ENCODE measurements around the gene LMBR1L.
A peak's percentile ranks its signal among the peaks of the same experiment; 100 is the strongest.

The LMBR1L gene

DNA sequence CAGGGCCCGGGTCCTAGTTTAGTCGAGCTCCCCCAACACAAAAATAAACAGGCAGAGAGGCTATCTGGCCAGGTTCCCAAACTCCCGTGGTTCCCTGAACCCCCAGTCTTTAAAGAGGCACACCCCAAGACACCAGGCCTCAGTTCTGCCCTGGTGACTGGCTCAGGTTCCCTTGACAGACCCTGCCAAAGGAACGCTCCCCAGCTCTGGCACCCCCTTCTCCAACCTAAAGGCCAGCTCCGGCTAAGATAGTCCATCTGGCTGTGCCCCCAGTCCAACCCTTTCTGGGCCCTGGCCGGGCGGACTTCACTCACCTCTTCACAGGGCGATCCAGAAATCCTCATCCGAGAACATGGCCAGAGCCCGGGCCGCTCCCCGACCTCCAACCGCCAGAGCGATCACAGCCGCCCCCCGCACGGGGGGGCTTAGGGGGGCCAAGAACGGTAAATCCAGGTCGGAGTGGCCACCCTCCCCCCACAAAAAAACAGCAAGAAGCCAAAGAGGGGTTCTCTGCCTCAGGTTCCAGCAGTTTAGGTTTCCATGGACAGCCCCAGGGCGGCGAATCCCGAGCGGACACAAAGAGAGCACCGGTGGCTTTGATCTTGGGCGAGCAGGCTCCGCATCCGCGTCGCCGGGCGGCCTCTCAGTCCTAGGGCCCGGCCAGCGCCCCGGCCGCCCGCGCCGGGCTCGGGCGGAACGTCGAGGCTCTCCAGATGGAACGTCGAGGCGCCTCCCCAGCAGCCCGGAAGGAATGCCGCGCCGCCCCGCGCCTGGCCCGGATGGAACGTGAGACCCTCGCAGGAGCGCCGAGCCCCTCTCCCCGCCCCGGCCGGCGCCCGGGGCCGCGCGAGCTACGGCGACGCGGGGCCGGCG is 51.1 kb downstream of the LMBR1L start:
- TF ChIP-seq, protein P1, sequence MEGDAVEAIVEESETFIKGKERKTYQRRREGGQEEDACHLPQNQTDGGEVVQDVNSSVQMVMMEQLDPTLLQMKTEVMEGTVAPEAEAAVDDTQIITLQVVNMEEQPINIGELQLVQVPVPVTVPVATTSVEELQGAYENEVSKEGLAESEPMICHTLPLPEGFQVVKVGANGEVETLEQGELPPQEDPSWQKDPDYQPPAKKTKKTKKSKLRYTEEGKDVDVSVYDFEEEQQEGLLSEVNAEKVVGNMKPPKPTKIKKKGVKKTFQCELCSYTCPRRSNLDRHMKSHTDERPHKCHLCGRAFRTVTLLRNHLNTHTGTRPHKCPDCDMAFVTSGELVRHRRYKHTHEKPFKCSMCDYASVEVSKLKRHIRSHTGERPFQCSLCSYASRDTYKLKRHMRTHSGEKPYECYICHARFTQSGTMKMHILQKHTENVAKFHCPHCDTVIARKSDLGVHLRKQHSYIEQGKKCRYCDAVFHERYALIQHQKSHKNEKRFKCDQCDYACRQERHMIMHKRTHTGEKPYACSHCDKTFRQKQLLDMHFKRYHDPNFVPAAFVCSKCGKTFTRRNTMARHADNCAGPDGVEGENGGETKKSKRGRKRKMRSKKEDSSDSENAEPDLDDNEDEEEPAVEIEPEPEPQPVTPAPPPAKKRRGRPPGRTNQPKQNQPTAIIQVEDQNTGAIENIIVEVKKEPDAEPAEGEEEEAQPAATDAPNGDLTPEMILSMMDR (IDR thresholded peaks at IDR 0.05; ENCODE audit: borderline replicate concordance, control extremely low read depth, extremely low read depth, insufficient read depth, missing control alignments), result no peak
- in situ Hi-C loops (cut with MboI; ENCODE audit: low sequenced_read_pairs, unreplicated experiment), result loop anchor here (10.0 kb wide), 1 partner anchor 175 kb away; no protein-coding TSS in a partner anchor
- DNase-seq (ENCODE audit: low spot score), result no peak

GRCh38 chr12:49059045-49059298 is 51.7 kb downstream of the LMBR1L start:
- in situ Hi-C loops (cut with MboI; ENCODE audit: low sequenced_read_pairs, unreplicated experiment), result no loop called here
- TF ChIP-seq, protein P1 (IDR thresholded peaks at IDR 0.05; ENCODE audit: borderline replicate concordance, control extremely low read depth, extremely low read depth, insufficient read depth, missing control alignments), result no peak
- no peak for DNase-seq (ENCODE audit: low spot score)

GRCh38 chr12:49058366-49059044 is 52.1 kb downstream of the LMBR1L start:
- TF ChIP-seq, protein P1 (IDR thresholded peaks at IDR 0.05; ENCODE audit: borderline replicate concordance, control extremely low read depth, extremely low read depth, insufficient read depth, missing control alignments), result no peak
- no peak for DNase-seq (ENCODE audit: low spot score)
- in situ Hi-C loops (cut with MboI; ENCODE audit: low sequenced_read_pairs, unreplicated experiment), result no loop called here

GRCh38 chr12:49057888-49058287 is 52.8 kb downstream of the LMBR1L start:
- DNase-seq (ENCODE audit: low spot score), result no peak
- in situ Hi-C loops (cut with MboI; ENCODE audit: low sequenced_read_pairs, unreplicated experiment), result no loop called here
- TF ChIP-seq, protein P1 (IDR thresholded peaks at IDR 0.05; ENCODE audit: borderline replicate concordance, control extremely low read depth, extremely low read depth, insufficient read depth, missing control alignments), result no peak

GRCh38 chr12:49055978-49056754 is 54.5 kb downstream of the LMBR1L start:
- in situ Hi-C loops (cut with MboI; ENCODE audit: low sequenced_read_pairs, unreplicated experiment), result no loop called here
- TF ChIP-seq, protein P1 (IDR thresholded peaks at IDR 0.05; ENCODE audit: borderline replicate concordance, control extremely low read depth, extremely low read depth, insufficient read depth, missing control alignments), result no peak
- peak; percentile 87 for DNase-seq (ENCODE audit: low spot score)

- in situ Hi-C loops (cut with MboI; ENCODE audit: low sequenced_read_pairs, unreplicated experiment), result no loop called here
- TF ChIP-seq, protein P1 (IDR thresholded peaks at IDR 0.05; ENCODE audit: borderline replicate concordance, control extremely low read depth, extremely low read depth, insufficient read depth, missing control alignments), result no peak
- DNase-seq (ENCODE audit: low spot score), result no peak
Measured at GRCh38 chr12:49055092-49055491, 55.6 kb downstream of the LMBR1L start.
